KMS-11 (cell line): ENCODE data around the gene CUL4A.
"Not testable (repeated sequence)": the region's sequence is repeated elsewhere in the genome, so short reads cannot be mapped to it uniquely, and the experiment has no call there.

Experiments
- H2AFZ ChIP-seq: fragments of 200-600 bp; sonication (generic); 2 replicates; pipeline ENCODE4 v1.6.1; 2016; ENCODE audit warnings: antibody characterized with exemption, mixed run types, low read depth
- H3K27ac ChIP-seq: fragments of 200-600 bp; sonication (generic); 2 replicates; pipeline ENCODE4 v1.6.1; 2016; ENCODE audit warnings: mild to moderate bottlenecking, mixed run types
- H3K27me3 ChIP-seq: fragments of 200-600 bp; sonication (generic); 2 replicates; pipeline ENCODE4 v1.6.1; 2017; ENCODE audit warnings: mild to moderate bottlenecking, low read depth, mixed run types, moderate library complexity; ENCODE audit not compliant: insufficient read depth
- H3K36me3 ChIP-seq: fragments of 200-600 bp; sonication (generic); 2 replicates; pipeline ENCODE4 v1.6.1; 2017; ENCODE audit warnings: mild to moderate bottlenecking, mixed run types; ENCODE audit not compliant: insufficient read depth
- H3K4me1 ChIP-seq: fragments of 200-600 bp; sonication (generic); 2 replicates; pipeline ENCODE4 v1.6.1; 2016; ENCODE audit warnings: mild to moderate bottlenecking, low read depth, mixed run types; ENCODE audit not compliant: poor library complexity, severe bottlenecking
- H3K4me2 ChIP-seq: fragments of 200-600 bp; sonication (generic); 2 replicates; pipeline ENCODE4 v1.7.0; 2016; ENCODE audit warnings: mild to moderate bottlenecking, mixed run types
- H3K4me3 ChIP-seq: fragments of 200-600 bp; sonication (generic); IDR thresholded peaks from 2 replicates; pipeline ENCODE4 v1.6.1; 2017; ENCODE audit warnings: low read depth, low read length, mixed read lengths; ENCODE audit not compliant: insufficient read depth
- H3K79me2 ChIP-seq: fragments of 200-600 bp; sonication (generic); 2 replicates; pipeline ENCODE4 v1.6.1; 2016; ENCODE audit warnings: low read depth, mixed run types; ENCODE audit not compliant: insufficient read depth
- H3K9ac ChIP-seq: fragments of 200-600 bp; sonication (generic); 2 replicates; pipeline ENCODE4 v1.6.1; 2016; ENCODE audit warnings: mild to moderate bottlenecking, mixed run types
- H4K20me1 ChIP-seq: fragments of 200-600 bp; sonication (generic); 2 replicates; pipeline ENCODE4 v1.6.1; 2016; ENCODE audit warnings: mild to moderate bottlenecking, mixed run types; ENCODE audit not compliant: insufficient read depth
- CTCF ChIP-seq: fragments of 200-600 bp; sonication (generic); conservative IDR thresholded peaks from 2 replicates; pipeline ENCODE4 v1.6.1; 2017; ENCODE audit warnings: low read depth, mild to moderate bottlenecking, antibody characterized with exemption, low read length, moderate library complexity, mixed read lengths

CUL4A gene

GRCh38 chr13:113209336-113209758, at the start of gene CUL4A:
TSS of gene CUL4A (plus strand) at chr13:113209613. CDS start at chr13:113209628, 15 bp downstream.
- Histone ChIP-seq H3K36me3 (no peaks in the 10 kb centered on the region), H3K4me1 (peaks cover 49% of the 10 kb centered on the region)

GRCh38 chr13:113159701-113160100, 49.7 kb upstream of the CUL4A start:
- Histone ChIP-seq H2AFZ (no peak overlapping the region), H3K79me2 (no peaks in the 10 kb centered on the region)

More at GRCh38 chr13:113209336-113209758, at the start of gene CUL4A:
- no peak for TF ChIP-seq CTCF
- H4K20me1 ChIP-seq, result 0 out of 2 replicates have a peak, but pooled peaks cover 11% of the 10 kb centered on the region
- H3K27ac ChIP-seq, result peak within 1 kb of the TSS; percentile 89
- peak within 1 kb of the TSS; percentile 89 for H3K9ac ChIP-seq
- H2AFZ ChIP-seq, result peak within 1 kb of the TSS; percentile 49
- H3K4me2 ChIP-seq, result peak within 1 kb of the TSS; percentile 88
- no peaks in the 10 kb centered on the region for H3K27me3 ChIP-seq
- no peak within 1 kb of the TSS for H3K4me3 ChIP-seq
- H3K79me2 ChIP-seq, result peaks cover 81% of the 10 kb centered on the region

GRCh38 chr13:113160983-113161382, 48.4 kb upstream of the CUL4A start:
- Histone ChIP-seq H3K36me3 (no peaks in the 10 kb centered on the region), H3K4me2 (no peak overlapping the region), H3K27ac (no peak overlapping the region), H3K9ac (no peak overlapping the region), H3K4me1 (no peaks in the 10 kb centered on the region), H3K4me3 (no peak overlapping the region), H3K79me2 (no peaks in the 10 kb centered on the region), H3K27me3 (peaks cover 9% of the 10 kb centered on the region; the same call in 1 of the 2 replicates), H2AFZ (no peak overlapping the region), H4K20me1 (no peaks in the 10 kb centered on the region)
- no peak for TF ChIP-seq CTCF

More at GRCh38 chr13:113159701-113160100, 49.7 kb upstream of the CUL4A start:
- Histone ChIP-seq H3K9ac (no peak overlapping the region), H3K4me2 (no peak overlapping the region), H3K4me1 (peaks cover 2% of the 10 kb centered on the region), H4K20me1 (no peaks in the 10 kb centered on the region), H3K4me3 (no peak overlapping the region), H3K36me3 (no peaks in the 10 kb centered on the region), H3K27me3 (peaks cover 9% of the 10 kb centered on the region; the same call in 1 of the 2 replicates), H3K27ac (no peak overlapping the region)
- TF ChIP-seq CTCF, result no peak

- Histone ChIP-seq H2AFZ (no peak overlapping the region), H3K4me2 (no peak overlapping the region), H4K20me1 (no peaks in the 10 kb centered on the region), H3K4me3 (no peak overlapping the region), H3K27me3 (peaks cover 9% of the 10 kb centered on the region; the same call in 1 of the 2 replicates), H3K36me3 (no peaks in the 10 kb centered on the region), H3K79me2 (no peaks in the 10 kb centered on the region), H3K27ac (no peak overlapping the region), H3K4me1 (no peaks in the 10 kb centered on the region), H3K9ac (no peak overlapping the region)
- no peak for TF ChIP-seq CTCF
Observed at GRCh38 chr13:113161433-113161832, 48.0 kb upstream of the CUL4A start.

- H3K27me3 ChIP-seq, H2AFZ ChIP-seq, H3K36me3 ChIP-seq, H3K4me1 ChIP-seq, H3K4me2 ChIP-seq, H3K9ac ChIP-seq, H3K79me2 ChIP-seq, H3K27ac ChIP-seq, H3K4me3 ChIP-seq, H4K20me1 ChIP-seq: not testable (repeated sequence)
Observed at GRCh38 chr13:113161975-113162374, 47.4 kb upstream of the CUL4A start.
